ENCODE data around the gene GLT8D1. TPM values are rescaled to one million over a fixed set of nuclear protein-coding genes. Genes with fewer than 3 reads are reported as not detected.
A peak's percentile ranks its signal among the peaks of the same experiment; 100 is the strongest.

GLT8D1 gene
- total and polyA plus RNA-seq, 9 of the 15 experiments (the other 6 are each of a cell fraction or from before 2014, with no cell fraction given), result 14.1 to 65.9 (median 33.7) TPM

DNA sequence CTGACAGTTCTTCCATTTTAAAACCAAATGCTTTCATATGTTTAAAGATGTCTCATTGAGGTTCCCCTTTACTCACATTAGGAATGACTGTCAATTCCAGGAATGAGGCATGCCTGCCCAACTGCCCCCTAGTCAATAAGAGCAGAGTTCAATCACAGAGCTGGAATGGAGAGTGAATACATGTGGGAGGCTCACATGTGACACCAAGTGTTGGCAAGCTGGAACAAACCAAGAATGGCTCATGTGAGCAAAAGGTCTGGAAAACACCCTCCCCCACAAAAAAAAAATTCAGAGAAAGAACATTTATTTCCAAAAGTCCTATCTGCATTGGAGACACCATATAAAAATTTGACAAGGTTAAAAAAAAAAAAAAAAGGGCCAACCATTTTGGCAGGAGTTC is 23.6 kb downstream of the GLT8D1 start (continued):
- TF ChIP-seq CHD1 (IDR thresholded peaks at IDR 0.05; ENCODE audit: low read length) (no peak), ZSCAN32 (CRISPR knock-in tag; IDR thresholded peaks at IDR 0.05) (no peak), NFATC3 (IDR thresholded peaks at IDR 0.05) (no peak), HDAC8 (tag; IDR thresholded peaks at IDR 0.05) (no peak), RAD21 (CRISPR knock-in tag; conservative IDR thresholded peaks at IDR 0.05 in 1 of 2, IDR thresholded peaks at IDR 0.05 in 1 of 2) (peak; percentile 32 to 55), CBFA2T2 (conservative IDR thresholded peaks at IDR 0.05) (no peak), ZFP1 (CRISPR knock-in tag; IDR thresholded peaks at IDR 0.05) (no peak), ZNF347 (CRISPR knock-in tag; IDR thresholded peaks at IDR 0.05; ENCODE audit: low read depth) (no peak), HMG20A (CRISPR knock-in tag; conservative IDR thresholded peaks at IDR 0.05) (no peak), ZNF436 (CRISPR knock-in tag; IDR thresholded peaks at IDR 0.05) (no peak), ZNF57 (CRISPR knock-in tag; IDR thresholded peaks at IDR 0.05) (no peak), ZNF124 (CRISPR knock-in tag; IDR thresholded peaks at IDR 0.05) (no peak), KLF1 (tag; IDR thresholded peaks at IDR 0.05) (no peak), ZZZ3 (IDR thresholded peaks at IDR 0.05) (no peak), ZNF384 (IDR thresholded peaks at IDR 0.05; ENCODE audit: low read depth, low read length) (peak; percentile 47; the same call in 1 of the 2 replicates), PCBP2 (IDR thresholded peaks at IDR 0.05; ENCODE audit: low read depth, low read length, poor library complexity, severe bottlenecking) (no peak), SP1 (CRISPR knock-in tag; IDR thresholded peaks at IDR 0.05) (no peak), MCM3 (IDR thresholded peaks at IDR 0.05) (no peak)
- TF ChIP-seq, protein P1, sequence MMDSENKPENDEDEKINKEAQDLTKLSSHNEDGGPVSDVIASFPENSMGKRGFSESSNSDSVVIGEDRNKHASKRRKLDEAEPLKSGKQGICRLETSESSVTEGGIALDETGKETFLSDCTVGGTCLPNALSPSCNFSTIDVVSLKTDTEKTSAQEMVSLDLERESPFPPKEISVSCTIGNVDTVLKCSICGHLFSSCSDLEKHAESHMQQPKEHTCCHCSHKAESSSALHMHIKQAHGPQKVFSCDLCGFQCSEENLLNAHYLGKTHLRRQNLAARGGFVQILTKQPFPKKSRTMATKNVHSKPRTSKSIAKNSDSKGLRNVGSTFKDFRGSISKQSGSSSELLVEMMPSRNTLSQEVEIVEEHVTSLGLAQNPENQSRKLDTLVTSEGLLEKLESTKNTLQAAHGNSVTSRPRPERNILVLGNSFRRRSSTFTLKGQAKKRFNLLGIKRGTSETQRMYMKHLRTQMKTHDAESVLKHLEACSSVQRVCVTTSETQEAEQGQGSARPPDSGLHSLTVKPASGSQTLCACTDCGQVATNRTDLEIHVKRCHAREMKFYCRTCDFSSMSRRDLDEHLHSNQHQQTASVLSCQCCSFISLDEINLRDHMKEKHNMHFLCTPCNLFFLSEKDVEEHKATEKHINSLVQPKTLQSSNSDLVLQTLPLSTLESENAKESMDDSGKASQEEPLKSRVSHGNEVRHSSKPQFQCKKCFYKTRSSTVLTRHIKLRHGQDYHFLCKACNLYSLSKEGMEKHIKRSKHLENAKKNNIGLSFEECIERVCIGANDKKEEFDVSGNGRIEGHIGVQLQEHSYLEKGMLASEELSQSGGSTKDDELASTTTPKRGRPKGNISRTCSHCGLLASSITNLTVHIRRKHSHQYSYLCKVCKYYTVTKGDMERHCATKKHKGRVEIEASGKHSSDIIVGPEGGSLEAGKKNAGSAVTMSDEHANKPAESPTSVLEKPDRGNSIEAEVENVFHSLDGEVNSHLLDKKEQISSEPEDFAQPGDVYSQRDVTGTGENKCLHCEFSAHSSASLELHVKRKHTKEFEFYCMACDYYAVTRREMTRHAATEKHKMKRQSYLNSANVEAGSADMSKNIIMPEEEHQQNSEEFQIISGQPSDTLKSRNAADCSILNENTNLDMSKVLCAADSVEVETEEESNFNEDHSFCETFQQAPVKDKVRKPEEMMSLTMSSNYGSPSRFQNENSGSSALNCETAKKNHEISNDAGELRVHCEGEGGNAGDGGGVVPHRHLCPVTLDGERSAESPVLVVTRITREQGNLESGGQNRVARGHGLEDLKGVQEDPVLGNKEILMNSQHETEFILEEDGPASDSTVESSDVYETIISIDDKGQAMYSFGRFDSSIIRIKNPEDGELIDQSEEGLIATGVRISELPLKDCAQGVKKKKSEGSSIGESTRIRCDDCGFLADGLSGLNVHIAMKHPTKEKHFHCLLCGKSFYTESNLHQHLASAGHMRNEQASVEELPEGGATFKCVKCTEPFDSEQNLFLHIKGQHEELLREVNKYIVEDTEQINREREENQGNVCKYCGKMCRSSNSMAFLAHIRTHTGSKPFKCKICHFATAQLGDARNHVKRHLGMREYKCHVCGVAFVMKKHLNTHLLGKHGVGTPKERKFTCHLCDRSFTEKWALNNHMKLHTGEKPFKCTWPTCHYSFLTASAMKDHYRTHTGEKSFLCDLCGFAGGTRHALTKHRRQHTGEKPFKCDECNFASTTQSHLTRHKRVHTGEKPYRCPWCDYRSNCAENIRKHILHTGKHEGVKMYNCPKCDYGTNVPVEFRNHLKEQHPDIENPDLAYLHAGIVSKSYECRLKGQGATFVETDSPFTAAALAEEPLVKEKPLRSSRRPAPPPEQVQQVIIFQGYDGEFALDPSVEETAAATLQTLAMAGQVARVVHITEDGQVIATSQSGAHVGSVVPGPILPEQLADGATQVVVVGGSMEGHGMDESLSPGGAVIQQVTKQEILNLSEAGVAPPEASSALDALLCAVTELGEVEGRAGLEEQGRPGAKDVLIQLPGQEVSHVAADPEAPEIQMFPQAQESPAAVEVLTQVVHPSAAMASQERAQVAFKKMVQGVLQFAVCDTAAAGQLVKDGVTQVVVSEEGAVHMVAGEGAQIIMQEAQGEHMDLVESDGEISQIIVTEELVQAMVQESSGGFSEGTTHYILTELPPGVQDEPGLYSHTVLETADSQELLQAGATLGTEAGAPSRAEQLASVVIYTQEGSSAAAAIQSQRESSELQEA (IDR thresholded peaks at IDR 0.05; ENCODE audit: low read depth), result no peak
